Stomach (tissue), 19 donors: ENCODE results near the gene ZNF469. TPM values are rescaled to one million over a fixed set of nuclear protein-coding genes. Genes with fewer than 3 reads are reported as not detected.

Experiments used
- DNase-seq, 2 donors: peaks; one replicate each; pipeline versions ENCODE4 v3.0.0 to v3.0.0-alpha.2; 2013 to 2019
- H3K27ac ChIP-seq, 5 donors: fragments of 200-600 bp in 4 of 5; sonication (generic) in 4 of 5; one replicate each; pipeline ENCODE4 v1.5.1; 2013 to 2019; ENCODE audit warnings: mild to moderate bottlenecking in 1 of 5, moderate library complexity in 1 of 5
- H3K27me3 ChIP-seq, 3 donors: fragments of 200-600 bp; sonication (generic); one replicate each; pipeline ENCODE4 v1.5.1; 2017 to 2019; ENCODE audit warnings: mixed run types in 1 of 3
- H3K36me3 ChIP-seq, 4 donors: fragments of 200-600 bp; sonication (generic); 1 replicate in 3 of 4; 2 replicates in 1 of 4; pipeline ENCODE4 v1.5.1; 2016 to 2019
- H3K4me1 ChIP-seq, 4 donors: fragments of 200-600 bp; sonication (generic); one replicate each; pipeline ENCODE4 v1.5.1; 2016 to 2019
- H3K4me3 ChIP-seq, 4 donors: fragments of 200-600 bp; sonication (generic) in 3 of 4; one replicate each; pipeline ENCODE4 v1.5.1; 2016 to 2019; ENCODE audit warnings: mild to moderate bottlenecking in 1 of 4
- H3K9me3 ChIP-seq, 4 donors: fragments of 200-600 bp; sonication (generic); one replicate each; pipeline ENCODE4 v1.5.1; 2016 to 2019
- CTCF ChIP-seq, 7 experiments: fragments of 450-650 bp in 4 of 7; fragments of 200-600 bp in 3 of 7; sonication (generic) in 3 of 7; IDR thresholded peaks; one replicate each; pipeline ENCODE4 v1.5.1; 2016 to 2019; ENCODE audit warnings: antibody characterized with exemption in 7 of 7, control low read depth in 2 of 7, mild to moderate bottlenecking in 1 of 7
- EP300 ChIP-seq: sonication (generic); formaldehyde crosslinking; IDR thresholded peaks from one replicate; pipeline ENCODE4 v1.6.1; 2017; ENCODE audit warnings: antibody characterized with exemption
- POLR2A ChIP-seq, 4 donors: fragments of 450-650 bp; IDR thresholded peaks; one replicate each; pipeline ENCODE4 v1.6.1; 2016; ENCODE audit warnings: antibody characterized with exemption in 4 of 4, control low read depth in 2 of 4, mild to moderate bottlenecking in 1 of 4, moderate library complexity in 1 of 4
- POLR2AphosphoS5 ChIP-seq, 3 donors: sonication (generic); formaldehyde crosslinking; IDR thresholded peaks; one replicate each; pipeline ENCODE4 v1.6.1; 2016; ENCODE audit warnings: antibody characterized with exemption in 3 of 3
- WGBS, 5 donors: extraction: QIAGEN DNeasy Blood & Tissue Kit in 3 of 5; methylation state at CpG; one replicate each; pipeline versions ENCODE4 v1.1.5 to v1.1.7; 2013 to 2018; 5-methylcytosine and 5-hydroxymethylcytosine counted together
- intact Hi-C: fragments of 100-400 bp; cut with DNase I; formaldehyde crosslinking; loops from one replicate; pipeline ENCODE4 v1.15.1; 2023; ENCODE audit warnings: low total_unique reads
- long read RNA-seq, 10 donors: transcript quantifications; one replicate each; lab custom pipeline, GENCODE V29; 2026
- polyA plus RNA-seq, 3 donors: library from polyadenylated mRNA; stranded (reverse); fragments of 200-250 nt; gene quantifications; one replicate each; pipeline ENCODE4 v1.2.3, GENCODE V29; 2013
- total RNA-seq, 5 donors: library from RNA; depleted of rRNA; stranded (reverse); fragments of >200 nt; gene quantifications; one replicate each; pipeline versions ENCODE4 v1.1.0 to v1.2.3, GENCODE V29; 2014 to 2016
- donor health status: healthy with polysubstance abuse.
- donor health status: Bipolar disorder and iron deficiency.
- donor health status: healthy.

Gene ZNF469, protein sequence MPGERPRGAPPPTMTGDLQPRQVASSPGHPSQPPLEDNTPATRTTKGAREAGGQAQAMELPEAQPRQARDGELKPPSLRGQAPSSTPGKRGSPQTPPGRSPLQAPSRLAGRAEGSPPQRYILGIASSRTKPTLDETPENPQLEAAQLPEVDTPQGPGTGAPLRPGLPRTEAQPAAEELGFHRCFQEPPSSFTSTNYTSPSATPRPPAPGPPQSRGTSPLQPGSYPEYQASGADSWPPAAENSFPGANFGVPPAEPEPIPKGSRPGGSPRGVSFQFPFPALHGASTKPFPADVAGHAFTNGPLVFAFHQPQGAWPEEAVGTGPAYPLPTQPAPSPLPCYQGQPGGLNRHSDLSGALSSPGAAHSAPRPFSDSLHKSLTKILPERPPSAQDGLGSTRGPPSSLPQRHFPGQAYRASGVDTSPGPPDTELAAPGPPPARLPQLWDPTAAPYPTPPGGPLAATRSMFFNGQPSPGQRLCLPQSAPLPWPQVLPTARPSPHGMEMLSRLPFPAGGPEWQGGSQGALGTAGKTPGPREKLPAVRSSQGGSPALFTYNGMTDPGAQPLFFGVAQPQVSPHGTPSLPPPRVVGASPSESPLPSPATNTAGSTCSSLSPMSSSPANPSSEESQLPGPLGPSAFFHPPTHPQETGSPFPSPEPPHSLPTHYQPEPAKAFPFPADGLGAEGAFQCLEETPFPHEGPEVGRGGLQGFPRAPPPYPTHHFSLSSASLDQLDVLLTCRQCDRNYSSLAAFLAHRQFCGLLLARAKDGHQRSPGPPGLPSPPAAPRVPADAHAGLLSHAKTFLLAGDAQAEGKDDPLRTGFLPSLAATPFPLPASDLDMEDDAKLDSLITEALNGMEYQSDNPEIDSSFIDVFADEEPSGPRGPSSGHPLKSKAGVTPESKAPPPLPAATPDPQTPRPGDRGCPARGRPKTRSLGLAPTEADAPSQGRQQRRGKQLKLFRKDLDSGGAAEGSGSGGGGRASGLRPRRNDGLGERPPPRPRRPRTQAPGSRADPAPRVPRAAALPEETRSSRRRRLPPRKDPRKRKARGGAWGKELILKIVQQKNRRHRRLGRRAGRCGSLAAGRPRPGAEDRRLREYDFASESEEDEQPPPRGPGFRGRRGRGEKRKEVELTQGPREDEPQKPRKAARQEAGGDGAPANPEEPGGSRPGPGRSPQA (N-terminal part only)
- total RNA-seq (1 to 10 TPM in 3 of 5 donors, under 1 TPM in 2; under 0.01 to 6.2 (median 1.1) TPM), polyA plus RNA-seq (under 1 TPM; 0.13 to 0.19 (median 0.15) TPM)
- long read RNA-seq, donor 1, full-length matches to known transcripts: 8 of 8 reads
- long read RNA-seq, donor 1, partial matches to known transcripts: 0 of 8 reads
- long read RNA-seq, donor 1, other reads (novel, unspliced or antisense): 0 of 8 reads
- long read RNA-seq, donor 2, full-length matches to known transcripts: 4 of 4 reads
- long read RNA-seq, donor 2, partial matches to known transcripts: 0 of 4 reads
- long read RNA-seq, donor 2, other reads (novel, unspliced or antisense): 0 of 4 reads
- long read RNA-seq, donor 3, full-length matches to known transcripts: 5 of 5 reads
- long read RNA-seq, donor 3, partial matches to known transcripts: 0 of 5 reads
- long read RNA-seq, donor 3, other reads (novel, unspliced or antisense): 0 of 5 reads
- long read RNA-seq, donor 4: 0 reads
- long read RNA-seq, donor 5, full-length matches to known transcripts: 14 of 14 reads
- long read RNA-seq, donor 5, partial matches to known transcripts: 0 of 14 reads
- long read RNA-seq, donor 5, other reads (novel, unspliced or antisense): 0 of 14 reads
- long read RNA-seq, donor 6, full-length matches to known transcripts: 9 of 9 reads
- long read RNA-seq, donor 6, partial matches to known transcripts: 0 of 9 reads
- long read RNA-seq, donor 6, other reads (novel, unspliced or antisense): 0 of 9 reads
- long read RNA-seq, donor 7, full-length matches to known transcripts: 9 of 9 reads
- long read RNA-seq, donor 7, partial matches to known transcripts: 0 of 9 reads
- long read RNA-seq, donor 7, other reads (novel, unspliced or antisense): 0 of 9 reads
- long read RNA-seq, donor 8, full-length matches to known transcripts: 3 of 3 reads
- long read RNA-seq, donor 8, partial matches to known transcripts: 0 of 3 reads
- long read RNA-seq, donor 8, other reads (novel, unspliced or antisense): 0 of 3 reads
- long read RNA-seq, donor 9, full-length matches to known transcripts: 15 of 15 reads
- long read RNA-seq, donor 9, partial matches to known transcripts: 0 of 15 reads
- long read RNA-seq, donor 9, other reads (novel, unspliced or antisense): 0 of 15 reads
- long read RNA-seq, donor 10, full-length matches to known transcripts: 1 of 1 reads
- long read RNA-seq, donor 10, partial matches to known transcripts: 0 of 1 reads
- long read RNA-seq, donor 10, other reads (novel, unspliced or antisense): 0 of 1 reads

- Histone ChIP-seq H3K36me3 (no peaks in the 10 kb centered on the region), H3K27me3 (peaks cover 0 to 84% (median 29%) of the 10 kb centered on the region in 3 donors), H3K27ac (peak within 1 kb of the TSS in 1 of 5 donors; percentile 18), H3K9me3 (no peaks in the 10 kb centered on the region), H3K4me1 (peaks cover 19 to 29% (median 26%) of the 10 kb centered on the region in 4 donors), H3K4me3 (peak within 1 kb of the TSS; percentile 41 to 49 (median 46))
- peak; percentile 36 to 60 for DNase-seq
- TF ChIP-seq EP300 (no peak), POLR2AphosphoS5 (IDR thresholded peaks at IDR 0.05) (no peak), POLR2A (IDR thresholded peaks at IDR 0.05) (no peak), CTCF (IDR thresholded peaks at IDR 0.05) (no peak)
- 9 to 41% (median 16%) methylated on average over 13 to 87 of the region's 87 CpGs for WGBS, 5 donors
- intact Hi-C loops: no loop called here
Observed at GRCh38 chr16:88382491-88383400, at the start of gene ZNF469. Gene ZNF469 (plus strand): TSS chr16:88382959. CDS start chr16:88427471, 44,512 bp downstream.

DNA sequence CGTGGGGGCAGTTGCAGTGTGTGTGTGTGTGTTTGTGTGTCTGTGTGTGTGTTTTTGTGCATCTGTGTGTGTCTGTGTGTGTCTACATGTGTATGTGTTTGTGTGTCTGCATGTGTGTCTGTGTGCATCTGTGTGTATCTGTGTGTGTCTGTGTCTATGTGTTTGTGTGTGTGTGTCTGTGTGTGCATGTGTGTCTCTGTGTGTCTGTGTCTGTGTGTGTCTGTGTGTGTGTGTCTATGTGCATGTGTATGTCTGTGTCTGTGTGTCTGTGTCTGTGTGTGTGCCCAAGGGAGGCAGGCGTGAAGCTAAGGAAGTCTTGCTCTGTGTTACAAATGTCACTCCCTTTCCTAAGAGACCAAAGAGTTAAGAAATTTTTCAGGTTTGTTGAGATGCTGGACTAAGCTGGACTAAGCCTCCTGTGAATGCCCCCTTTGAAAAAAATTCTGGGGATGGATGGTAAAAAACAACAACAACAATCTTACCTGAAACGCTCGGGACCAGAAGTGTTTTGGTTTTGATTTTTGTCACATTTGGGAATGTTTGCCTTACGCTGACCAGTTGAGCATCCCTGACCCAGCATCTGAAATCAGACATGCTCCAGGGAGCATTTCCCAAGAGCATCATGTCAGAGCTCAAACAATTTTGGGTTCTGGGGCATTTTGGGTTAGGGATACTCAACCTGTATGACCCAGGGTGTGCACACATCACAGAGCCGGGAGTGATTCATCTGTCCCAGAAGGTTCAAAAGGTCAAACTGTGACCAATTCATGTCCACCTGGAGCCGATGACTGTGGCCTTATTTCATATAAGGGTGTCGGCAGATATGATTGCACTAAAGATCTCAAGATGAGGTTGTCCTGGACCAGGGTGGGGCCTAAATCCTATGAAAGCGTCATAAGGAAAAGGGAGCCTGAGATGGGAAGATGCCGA lies 48.6 kb upstream of the ZNF469 start:
- intact Hi-C loops: no loop called here
- Histone ChIP-seq H3K27me3 (peaks cover 0 to 6% (median 0%) of the 10 kb centered on the region in 3 donors), H3K4me1 (peaks cover 0 to 12% (median 4%) of the 10 kb centered on the region in 4 donors), H3K36me3 (no peaks in the 10 kb centered on the region), H3K4me3 (no peak overlapping the region), H3K9me3 (no peaks in the 10 kb centered on the region), H3K27ac (no peak overlapping the region)
- no peak for DNase-seq
- 70 to 87% (median 72%) methylated on average over 9 to 10 of the region's 10 CpGs for WGBS, 5 donors
- no peak for TF ChIP-seq POLR2AphosphoS5 (IDR thresholded peaks at IDR 0.05)
- TF ChIP-seq POLR2A (IDR thresholded peaks at IDR 0.05): no peak
- TF ChIP-seq CTCF (IDR thresholded peaks at IDR 0.05): no peak
- no peak for TF ChIP-seq EP300
